ENCODE measurements around the gene APOBEC3F. TPM values are rescaled to one million over a fixed set of nuclear protein-coding genes. Genes with fewer than 3 reads are reported as not detected.

Gene APOBEC3F
- total and polyA plus RNA-seq, 10 of the 15 experiments (the other 5 are each of a cell fraction or from before 2014, with no cell fraction given) = 7.4 to 29.1 (median 12.8) TPM

GRCh38 chr22:39092111-39092862 lies 51.6 kb downstream of the APOBEC3F start (continued):
- TF ChIP-seq ASH2L (IDR thresholded peaks at IDR 0.05; ENCODE audit: borderline replicate concordance, low read depth) = no peak
- TF ChIP-seq POLR2AphosphoS5 (IDR thresholded peaks at IDR 0.05; ENCODE audit: low read length) = no peak
- TF ChIP-seq RELB (IDR thresholded peaks at IDR 0.05; ENCODE audit: low read depth) = no peak
- 0 out of 2 replicates have a peak, but pooled peaks have one; percentile 14 for TF ChIP-seq ATF7 (IDR thresholded peaks at IDR 0.05; ENCODE audit: low read depth)
- peak; percentile 7; the same call in 1 of the 2 replicates for TF ChIP-seq RUNX3 (IDR thresholded peaks at IDR 0.05; ENCODE audit: low read length)
- TF ChIP-seq RCOR1 (conservative IDR thresholded peaks at IDR 0.05; ENCODE audit: low read depth, low read length) = no peak
- no peak for TF ChIP-seq ZZZ3 (IDR thresholded peaks at IDR 0.05; ENCODE audit: control insufficient read depth, insufficient read length, low read depth)
- no peak for TF ChIP-seq SUPT20H (IDR thresholded peaks at IDR 0.05; ENCODE audit: borderline replicate concordance, control insufficient read depth, low read depth, low read length)
- TF ChIP-seq, protein P1, sequence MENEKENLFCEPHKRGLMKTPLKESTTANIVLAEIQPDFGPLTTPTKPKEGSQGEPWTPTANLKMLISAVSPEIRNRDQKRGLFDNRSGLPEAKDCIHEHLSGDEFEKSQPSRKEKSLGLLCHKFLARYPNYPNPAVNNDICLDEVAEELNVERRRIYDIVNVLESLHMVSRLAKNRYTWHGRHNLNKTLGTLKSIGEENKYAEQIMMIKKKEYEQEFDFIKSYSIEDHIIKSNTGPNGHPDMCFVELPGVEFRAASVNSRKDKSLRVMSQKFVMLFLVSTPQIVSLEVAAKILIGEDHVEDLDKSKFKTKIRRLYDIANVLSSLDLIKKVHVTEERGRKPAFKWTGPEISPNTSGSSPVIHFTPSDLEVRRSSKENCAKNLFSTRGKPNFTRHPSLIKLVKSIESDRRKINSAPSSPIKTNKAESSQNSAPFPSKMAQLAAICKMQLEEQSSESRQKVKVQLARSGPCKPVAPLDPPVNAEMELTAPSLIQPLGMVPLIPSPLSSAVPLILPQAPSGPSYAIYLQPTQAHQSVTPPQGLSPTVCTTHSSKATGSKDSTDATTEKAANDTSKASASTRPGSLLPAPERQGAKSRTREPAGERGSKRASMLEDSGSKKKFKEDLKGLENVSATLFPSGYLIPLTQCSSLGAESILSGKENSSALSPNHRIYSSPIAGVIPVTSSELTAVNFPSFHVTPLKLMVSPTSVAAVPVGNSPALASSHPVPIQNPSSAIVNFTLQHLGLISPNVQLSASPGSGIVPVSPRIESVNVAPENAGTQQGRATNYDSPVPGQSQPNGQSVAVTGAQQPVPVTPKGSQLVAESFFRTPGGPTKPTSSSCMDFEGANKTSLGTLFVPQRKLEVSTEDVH (IDR thresholded peaks at IDR 0.05; ENCODE audit: low read depth, partially characterized antibody) = no peak
- TF ChIP-seq NBN (IDR thresholded peaks at IDR 0.05) = no peak
- TF ChIP-seq WRNIP1 (IDR thresholded peaks at IDR 0.05; ENCODE audit: borderline replicate concordance, low read depth, low read length) = no peak
- no peak for TF ChIP-seq SMAD5 (IDR thresholded peaks at IDR 0.05; ENCODE audit: low read depth)
- TF ChIP-seq KAT2A (conservative IDR thresholded peaks at IDR 0.05; ENCODE audit: control insufficient read depth, low read depth, low read length) = no peak
- TF ChIP-seq, protein P2, sequence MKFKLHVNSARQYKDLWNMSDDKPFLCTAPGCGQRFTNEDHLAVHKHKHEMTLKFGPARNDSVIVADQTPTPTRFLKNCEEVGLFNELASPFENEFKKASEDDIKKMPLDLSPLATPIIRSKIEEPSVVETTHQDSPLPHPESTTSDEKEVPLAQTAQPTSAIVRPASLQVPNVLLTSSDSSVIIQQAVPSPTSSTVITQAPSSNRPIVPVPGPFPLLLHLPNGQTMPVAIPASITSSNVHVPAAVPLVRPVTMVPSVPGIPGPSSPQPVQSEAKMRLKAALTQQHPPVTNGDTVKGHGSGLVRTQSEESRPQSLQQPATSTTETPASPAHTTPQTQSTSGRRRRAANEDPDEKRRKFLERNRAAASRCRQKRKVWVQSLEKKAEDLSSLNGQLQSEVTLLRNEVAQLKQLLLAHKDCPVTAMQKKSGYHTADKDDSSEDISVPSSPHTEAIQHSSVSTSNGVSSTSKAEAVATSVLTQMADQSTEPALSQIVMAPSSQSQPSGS (IDR thresholded peaks at IDR 0.05; ENCODE audit: low read length) = no peak
